SK-N-SH treated with all-trans-retinoic acid at 6 μM for 48 hours (cell line): ENCODE measurements around the gene RIMS3.

Source experiments
- ATAC-seq: fragments of 200-7000 bp; cut with Tn5 transposase; 3 replicates; pipeline ENCODE4 v1.9.1; 2020; ENCODE audit warnings: mild to moderate bottlenecking, moderate library complexity
- ARNTL ChIP-seq: fragments of 450-650 bp; formaldehyde crosslinking; IDR thresholded peaks from 2 replicates; pipeline ENCODE4 v1.5.0; 2020; ENCODE audit warnings: low read depth, mild to moderate bottlenecking, moderate library complexity, borderline replicate concordance
- BACH2 ChIP-seq: fragments of 250-450 bp; sonication (Bioruptor Pico); IDR thresholded peaks from 2 replicates; pipeline ENCODE4 v1.9.0; 2021; ENCODE audit warnings: mild to moderate bottlenecking, borderline replicate concordance
- CSDC2 ChIP-seq: fragments of 250-450 bp; sonication (Bioruptor Pico); IDR thresholded peaks from 2 replicates; pipeline ENCODE4 v1.5.0; 2020; ENCODE audit warnings: mild to moderate bottlenecking, moderate library complexity
- ESRRG ChIP-seq: fragments of 250-450 bp; sonication (Bioruptor Pico); IDR thresholded peaks from 2 replicates; pipeline ENCODE4 v1.6.1; 2021; ENCODE audit warnings: mild to moderate bottlenecking
- GLIS3 ChIP-seq: fragments of 250-450 bp; sonication (Bioruptor Pico); IDR thresholded peaks from 2 replicates; pipeline ENCODE4 v1.5.0; 2020; ENCODE audit warnings: mild to moderate bottlenecking, moderate library complexity
- ISL1 ChIP-seq: fragments of 250-450 bp; sonication (Bioruptor Pico); IDR thresholded peaks from 2 replicates; pipeline ENCODE4 v2.1.2; 2022; ENCODE audit warnings: mild to moderate bottlenecking, moderate library complexity
- OSR1 ChIP-seq: fragments of 250-450 bp; sonication (Bioruptor Pico); IDR thresholded peaks from 2 replicates; pipeline ENCODE4 v1.8.0; 2022; ENCODE audit warnings: moderate library complexity, mild to moderate bottlenecking, inconsistent platforms
- PPARA ChIP-seq: fragments of 250-450 bp; sonication (Bioruptor Pico); IDR thresholded peaks from 2 replicates; pipeline ENCODE4 v1.5.0; 2020; ENCODE audit warnings: mild to moderate bottlenecking, borderline replicate concordance
- RARB ChIP-seq: fragments of 250-450 bp; sonication (Bioruptor Pico); IDR thresholded peaks from 2 replicates; pipeline ENCODE4 v1.8.0; 2021; ENCODE audit warnings: mild to moderate bottlenecking, moderate library complexity
- SNAI2 ChIP-seq: fragments of 250-450 bp; sonication (Bioruptor Pico); IDR thresholded peaks from 2 replicates; pipeline ENCODE4 v1.5.0; 2020; ENCODE audit warnings: mild to moderate bottlenecking, moderate library complexity
- TCF4 ChIP-seq: fragments of 250-450 bp; sonication (Bioruptor Pico); IDR thresholded peaks from 2 replicates; pipeline ENCODE4 v1.8.0; 2021; ENCODE audit warnings: mild to moderate bottlenecking, moderate library complexity, borderline replicate concordance
- TOX ChIP-seq: fragments of 250-450 bp; sonication (Bioruptor Pico); IDR thresholded peaks from 2 replicates; pipeline ENCODE4 v1.8.0; 2021; ENCODE audit warnings: mild to moderate bottlenecking, moderate library complexity, borderline replicate concordance
- ZC3H10 ChIP-seq: fragments of 250-450 bp; sonication (Bioruptor Pico); IDR thresholded peaks from 2 replicates; pipeline ENCODE4 v1.5.1; 2021; ENCODE audit warnings: mild to moderate bottlenecking, moderate library complexity
- ZFP3 ChIP-seq: fragments of 250-450 bp; sonication (Bioruptor Pico); IDR thresholded peaks from 2 replicates; pipeline ENCODE4 v1.5.0; 2020; ENCODE audit warnings: mild to moderate bottlenecking, moderate library complexity
- ZFP30 ChIP-seq: fragments of 450-650 bp; formaldehyde crosslinking; IDR thresholded peaks from 2 replicates; pipeline ENCODE4 v1.5.0; 2022; ENCODE audit warnings: mild to moderate bottlenecking, moderate library complexity
- ZNF565 ChIP-seq: fragments of 450-650 bp; formaldehyde crosslinking; conservative IDR thresholded peaks from 2 replicates; pipeline ENCODE4 v1.5.0; 2020; ENCODE audit warnings: low read depth, mild to moderate bottlenecking, moderate library complexity
- ZNF70 ChIP-seq: fragments of 450-650 bp; formaldehyde crosslinking; IDR thresholded peaks from 2 replicates; pipeline ENCODE4 v1.5.0; 2020; ENCODE audit warnings: mild to moderate bottlenecking, moderate library complexity
- ZNF8 ChIP-seq: fragments of 450-650 bp; formaldehyde crosslinking; IDR thresholded peaks from 2 replicates; pipeline ENCODE4 v1.5.0; 2020; ENCODE audit warnings: mild to moderate bottlenecking, moderate library complexity
- TF ChIP-seq, protein P1 (sequence below): fragments of 250-450 bp; sonication (Bioruptor Pico); IDR thresholded peaks from 2 replicates; pipeline ENCODE4 v1.8.0; 2021; ENCODE audit warnings: low read depth, mild to moderate bottlenecking, moderate library complexity, borderline replicate concordance
- TF ChIP-seq, protein P2 (sequence below): fragments of 250-450 bp; sonication (Bioruptor Pico); IDR thresholded peaks from 2 replicates; pipeline ENCODE4 v1.8.0; 2020; ENCODE audit warnings: mild to moderate bottlenecking, moderate library complexity, borderline replicate concordance
- TF ChIP-seq, protein P3 (sequence below): fragments of 250-450 bp; sonication (Bioruptor Pico); IDR thresholded peaks from 2 replicates; pipeline ENCODE4 v1.5.1; 2021; ENCODE audit warnings: mild to moderate bottlenecking, moderate library complexity

RIMS3 gene

DNA sequence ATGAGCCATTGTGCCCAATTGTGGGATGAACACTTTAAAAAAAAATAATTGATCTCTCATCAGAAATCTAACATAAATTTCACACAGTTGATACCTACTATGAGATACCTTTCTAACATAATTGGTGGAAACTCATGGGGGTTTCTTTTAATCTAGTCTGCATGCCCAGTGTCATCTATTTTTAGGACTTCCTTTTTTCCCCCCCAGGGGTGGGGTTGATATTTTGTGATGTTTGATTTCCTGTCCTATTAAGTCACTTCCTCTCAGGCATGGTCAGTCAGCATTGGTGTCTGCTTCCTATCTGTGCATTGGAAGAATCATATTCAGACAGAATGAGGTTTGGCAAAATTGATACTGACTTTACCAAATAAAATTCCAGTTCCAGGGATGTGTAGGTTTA lies 47.5 kb upstream of the RIMS3 start (continued):
- TF ChIP-seq, protein P1, sequence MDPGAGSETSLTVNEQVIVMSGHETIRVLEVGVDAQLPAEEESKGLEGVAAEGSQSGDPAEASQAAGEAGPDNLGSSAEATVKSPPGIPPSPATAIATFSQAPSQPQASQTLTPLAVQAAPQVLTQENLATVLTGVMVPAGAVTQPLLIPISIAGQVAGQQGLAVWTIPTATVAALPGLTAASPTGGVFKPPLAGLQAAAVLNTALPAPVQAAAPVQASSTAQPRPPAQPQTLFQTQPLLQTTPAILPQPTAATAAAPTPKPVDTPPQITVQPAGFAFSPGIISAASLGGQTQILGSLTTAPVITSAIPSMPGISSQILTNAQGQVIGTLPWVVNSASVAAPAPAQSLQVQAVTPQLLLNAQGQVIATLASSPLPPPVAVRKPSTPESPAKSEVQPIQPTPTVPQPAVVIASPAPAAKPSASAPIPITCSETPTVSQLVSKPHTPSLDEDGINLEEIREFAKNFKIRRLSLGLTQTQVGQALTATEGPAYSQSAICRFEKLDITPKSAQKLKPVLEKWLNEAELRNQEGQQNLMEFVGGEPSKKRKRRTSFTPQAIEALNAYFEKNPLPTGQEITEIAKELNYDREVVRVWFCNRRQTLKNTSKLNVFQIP (CRISPR knock-in tag): no peak
- TF ChIP-seq ZC3H10 (CRISPR knock-in tag) (no peak), RARB (CRISPR knock-in tag) (no peak)

DNA sequence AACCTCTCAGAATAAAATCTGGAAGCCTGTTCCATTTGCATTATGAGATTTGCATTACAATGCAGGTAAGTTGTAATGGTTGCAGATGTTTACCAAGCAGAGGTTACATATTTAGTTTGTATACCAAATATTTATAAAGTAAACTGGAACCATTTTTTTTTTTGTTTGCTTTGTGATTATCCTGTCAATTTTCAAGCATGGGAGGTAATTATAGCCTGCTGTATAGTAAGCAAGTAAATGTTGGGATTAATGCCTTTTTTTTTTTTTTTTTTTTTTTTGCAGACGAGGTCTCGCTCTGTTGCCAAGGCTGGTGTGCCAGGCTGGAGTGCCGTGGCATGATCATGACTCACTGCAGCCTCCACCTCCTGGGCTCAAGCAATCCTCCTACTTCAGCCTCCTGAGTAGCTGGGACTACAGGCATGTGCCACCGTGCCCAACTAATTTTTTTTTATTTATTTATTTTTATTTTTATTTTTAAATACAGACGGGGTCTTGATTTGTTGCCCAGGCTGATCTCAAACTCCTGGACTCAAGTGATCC lies 47.0 kb upstream of the RIMS3 start:
- TF ChIP-seq RARB (CRISPR knock-in tag) (no peak), OSR1 (CRISPR knock-in tag) (no peak), ZNF8 (CRISPR knock-in tag) (no peak), TOX (CRISPR knock-in tag) (no peak), SNAI2 (CRISPR knock-in tag) (no peak), BACH2 (no peak), PPARA (CRISPR knock-in tag) (no peak), ESRRG (no peak), ZNF565 (CRISPR knock-in tag) (no peak), ZNF70 (CRISPR knock-in tag) (no peak)
- TF ChIP-seq, protein P1 (CRISPR knock-in tag): no peak
- no peak for ATAC-seq

DNA sequence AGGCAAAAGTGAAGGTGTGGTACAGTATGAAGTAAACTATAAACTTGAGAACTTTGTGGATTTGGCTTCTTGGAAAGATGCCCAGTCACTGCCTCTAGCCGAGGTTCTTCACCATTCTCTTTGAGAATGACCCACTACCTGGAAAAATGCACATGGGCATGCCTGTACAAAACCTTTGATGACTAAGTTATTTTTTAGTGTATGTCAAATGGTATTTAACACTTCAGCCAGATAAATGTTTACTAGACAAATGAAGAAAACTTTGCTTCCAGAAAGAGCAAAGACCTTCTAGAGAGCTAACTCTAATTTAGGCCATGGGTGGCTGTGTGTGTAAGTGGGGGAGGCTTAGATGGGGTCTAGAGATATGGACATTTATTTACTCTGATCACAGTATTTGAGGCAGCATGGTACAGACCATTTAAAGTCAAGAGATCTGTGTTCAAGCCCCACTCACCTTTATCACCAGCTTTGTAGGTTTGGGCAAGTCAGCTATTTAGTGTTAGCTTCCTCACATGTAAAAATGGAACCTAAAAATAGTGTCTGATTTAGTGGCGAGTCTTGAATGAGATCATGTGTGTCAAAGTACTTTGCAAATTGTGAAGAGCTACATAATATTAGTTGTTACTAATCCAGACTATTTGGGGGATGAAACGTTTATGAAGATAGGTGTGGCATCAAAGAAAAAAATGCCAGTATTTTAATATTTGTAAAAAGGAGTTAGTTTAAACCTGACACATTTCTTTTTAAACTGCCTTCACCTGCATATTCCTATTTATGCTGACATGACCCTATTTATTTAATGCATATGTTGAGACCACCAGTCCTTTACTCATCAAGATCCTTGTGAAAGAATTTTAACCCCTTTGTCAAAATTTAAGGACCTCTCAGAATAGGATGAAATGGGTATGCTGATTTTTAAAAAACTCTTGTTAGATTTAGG lies 46.3 kb upstream of the RIMS3 start:
- peak; percentile 10; the same call in 2 of the 3 replicates for ATAC-seq
- no peak for TF ChIP-seq ZFP3
- TF ChIP-seq TOX (CRISPR knock-in tag): no peak
- TF ChIP-seq, protein P2, sequence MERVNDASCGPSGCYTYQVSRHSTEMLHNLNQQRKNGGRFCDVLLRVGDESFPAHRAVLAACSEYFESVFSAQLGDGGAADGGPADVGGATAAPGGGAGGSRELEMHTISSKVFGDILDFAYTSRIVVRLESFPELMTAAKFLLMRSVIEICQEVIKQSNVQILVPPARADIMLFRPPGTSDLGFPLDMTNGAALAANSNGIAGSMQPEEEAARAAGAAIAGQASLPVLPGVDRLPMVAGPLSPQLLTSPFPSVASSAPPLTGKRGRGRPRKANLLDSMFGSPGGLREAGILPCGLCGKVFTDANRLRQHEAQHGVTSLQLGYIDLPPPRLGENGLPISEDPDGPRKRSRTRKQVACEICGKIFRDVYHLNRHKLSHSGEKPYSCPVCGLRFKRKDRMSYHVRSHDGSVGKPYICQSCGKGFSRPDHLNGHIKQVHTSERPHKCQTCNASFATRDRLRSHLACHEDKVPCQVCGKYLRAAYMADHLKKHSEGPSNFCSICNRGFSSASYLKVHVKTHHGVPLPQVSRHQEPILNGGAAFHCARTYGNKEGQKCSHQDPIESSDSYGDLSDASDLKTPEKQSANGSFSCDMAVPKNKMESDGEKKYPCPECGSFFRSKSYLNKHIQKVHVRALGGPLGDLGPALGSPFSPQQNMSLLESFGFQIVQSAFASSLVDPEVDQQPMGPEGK: no peak
- TF ChIP-seq OSR1 (CRISPR knock-in tag): no peak
- TF ChIP-seq SNAI2 (CRISPR knock-in tag): no peak
- no peak for TF ChIP-seq RARB (CRISPR knock-in tag)

DNA sequence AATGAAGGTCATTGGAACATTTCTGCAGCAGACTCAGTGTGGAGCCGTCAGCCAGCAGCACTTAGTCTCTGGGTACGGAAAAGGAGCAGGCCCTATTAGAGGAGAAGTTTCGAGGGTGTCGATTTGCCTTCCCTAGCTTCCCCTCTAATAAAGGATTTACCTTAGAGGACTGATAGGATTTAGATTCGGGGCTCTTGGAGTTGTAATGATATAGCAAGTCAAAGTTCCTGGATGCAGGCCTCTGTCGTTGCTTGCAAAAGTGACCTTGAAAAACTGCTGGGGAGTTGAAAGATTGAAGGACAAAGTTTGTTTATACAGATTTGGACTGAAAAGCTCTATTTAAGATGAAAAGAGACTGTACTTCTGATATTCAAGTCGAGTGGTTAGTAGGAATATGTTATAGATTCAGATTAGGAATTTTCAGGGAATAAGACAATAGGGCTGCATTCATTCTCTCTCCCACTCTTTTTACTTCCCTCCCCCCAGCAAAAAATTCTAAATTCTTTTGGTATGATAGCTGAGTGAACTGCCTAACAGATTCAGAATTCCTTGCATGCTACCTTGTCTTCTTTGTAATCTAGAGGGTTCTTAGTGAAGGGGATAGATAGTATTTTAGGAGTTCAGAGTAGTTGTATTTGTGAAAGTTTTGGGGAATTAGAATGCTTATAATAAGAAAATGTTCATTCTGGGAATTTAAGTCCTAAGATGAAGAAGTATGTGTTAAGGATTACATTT lies 45.3 kb upstream of the RIMS3 start:
- TF ChIP-seq ZNF565 (CRISPR knock-in tag) (no peak), BACH2 (no peak), ZNF8 (CRISPR knock-in tag) (no peak), ZNF70 (CRISPR knock-in tag) (no peak), CSDC2 (CRISPR knock-in tag) (no peak), ESRRG (no peak), ARNTL (no peak), PPARA (CRISPR knock-in tag) (no peak), TCF4 (CRISPR knock-in tag) (no peak), ZFP3 (no peak), GLIS3 (CRISPR knock-in tag) (no peak), TOX (CRISPR knock-in tag) (no peak), ZFP30 (CRISPR knock-in tag) (no peak), ZC3H10 (CRISPR knock-in tag) (no peak), OSR1 (CRISPR knock-in tag) (no peak), ISL1 (CRISPR knock-in tag) (no peak)
- TF ChIP-seq, protein P1 (CRISPR knock-in tag): no peak
- TF ChIP-seq, protein P2: no peak
- TF ChIP-seq, protein P3, sequence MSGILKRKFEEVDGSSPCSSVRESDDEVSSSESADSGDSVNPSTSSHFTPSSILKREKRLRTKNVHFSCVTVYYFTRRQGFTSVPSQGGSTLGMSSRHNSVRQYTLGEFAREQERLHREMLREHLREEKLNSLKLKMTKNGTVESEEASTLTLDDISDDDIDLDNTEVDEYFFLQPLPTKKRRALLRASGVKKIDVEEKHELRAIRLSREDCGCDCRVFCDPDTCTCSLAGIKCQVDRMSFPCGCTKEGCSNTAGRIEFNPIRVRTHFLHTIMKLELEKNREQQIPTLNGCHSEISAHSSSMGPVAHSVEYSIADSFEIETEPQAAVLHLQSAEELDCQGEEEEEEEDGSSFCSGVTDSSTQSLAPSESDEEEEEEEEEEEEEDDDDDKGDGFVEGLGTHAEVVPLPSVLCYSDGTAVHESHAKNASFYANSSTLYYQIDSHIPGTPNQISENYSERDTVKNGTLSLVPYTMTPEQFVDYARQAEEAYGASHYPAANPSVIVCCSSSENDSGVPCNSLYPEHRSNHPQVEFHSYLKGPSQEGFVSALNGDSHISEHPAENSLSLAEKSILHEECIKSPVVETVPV (CRISPR knock-in tag): no peak
- no peak for ATAC-seq
